Keratinocyte (primary cell): ENCODE measurements around the gene SHROOM3. TPM values are rescaled to one million over a fixed set of nuclear protein-coding genes. Genes with fewer than 3 reads are reported as not detected.

Experiments used
- DNase-seq: peaks from one replicate; pipeline ENCODE4 v3.0.0-alpha.2; 2011; ENCODE audit warnings: low read depth, missing footprints, low spot score
- FAIRE-seq: peaks from 2 replicates; lab custom pipeline; 2011; peaks lifted over from hg19 to GRCh38; lab: Jason Lieb, UNC
- H2AFZ ChIP-seq: 2 replicates; pipeline ENCODE4 v1.6.0; 2012; ENCODE audit warnings: low read length, control low read depth, inconsistent platforms; ENCODE audit not compliant: control insufficient read depth
- H3K27ac ChIP-seq: 2 replicates; pipeline ENCODE4 v1.5.1; 2011; ENCODE audit warnings: low read length; ENCODE audit not compliant: control insufficient read depth, insufficient read depth
- H3K27me3 ChIP-seq: 3 replicates; pipeline ENCODE4 v1.6.0; 2011; ENCODE audit warnings: low read length; ENCODE audit not compliant: control insufficient read depth, insufficient read depth; ENCODE audit errors: extremely low read depth
- H3K36me3 ChIP-seq, 2 experiments: 2 replicates in 1 of 2; 3 replicates in 1 of 2; pipeline ENCODE4 v1.5.1; 2011; ENCODE audit warnings: low read length in 2 of 2, mild to moderate bottlenecking in 1 of 2; ENCODE audit not compliant: control insufficient read depth in 2 of 2, insufficient read depth in 2 of 2; ENCODE audit errors: extremely low read depth in 1 of 2
- H3K4me1 ChIP-seq: 3 replicates; pipeline ENCODE4 v1.5.1; 2011; ENCODE audit warnings: low read length; ENCODE audit not compliant: control insufficient read depth, insufficient read depth; ENCODE audit errors: extremely low read depth
- H3K4me2 ChIP-seq: 3 replicates; pipeline ENCODE4 v1.6.0; 2011; ENCODE audit warnings: low read depth, low read length; ENCODE audit not compliant: control insufficient read depth, insufficient read depth; ENCODE audit errors: extremely low read depth
- H3K4me3 ChIP-seq, 3 experiments: fragments of 200-600 bp in 1 of 3; sonication (generic) in 1 of 3; 2 replicates in 2 of 3; 3 replicates in 1 of 3; pipeline ENCODE4 v1.5.1; 2011 to 2016; ENCODE audit warnings: low read length in 3 of 3, mild to moderate bottlenecking in 3 of 3, control low read depth in 2 of 3, inconsistent platforms in 1 of 3, low read depth in 1 of 3, mixed read lengths in 1 of 3, mixed run types in 1 of 3, moderate library complexity in 1 of 3; ENCODE audit not compliant: control insufficient read depth in 2 of 3, insufficient read depth in 2 of 3; ENCODE audit errors: extremely low read depth in 1 of 3
- H3K79me2 ChIP-seq: 2 replicates; pipeline ENCODE4 v1.6.0; 2012; ENCODE audit warnings: low read length; ENCODE audit not compliant: control insufficient read depth, insufficient read depth
- H3K9ac ChIP-seq: 3 replicates; pipeline ENCODE4 v1.6.0; 2011; ENCODE audit warnings: low read length; ENCODE audit not compliant: control insufficient read depth, insufficient read depth; ENCODE audit errors: extremely low read depth
- H3K9me1 ChIP-seq: 3 replicates; pipeline ENCODE4 v1.6.0; 2011; ENCODE audit warnings: low read length; ENCODE audit not compliant: control insufficient read depth, insufficient read depth; ENCODE audit errors: extremely low read depth
- H3K9me3 ChIP-seq: 2 replicates; pipeline ENCODE4 v1.5.1; 2012; ENCODE audit warnings: low read depth, low read length; ENCODE audit not compliant: control insufficient read depth
- H4K20me1 ChIP-seq: 3 replicates; pipeline ENCODE4 v1.6.0; 2011; ENCODE audit warnings: low read length; ENCODE audit not compliant: control insufficient read depth, insufficient read depth; ENCODE audit errors: extremely low read depth
- CTCF ChIP-seq, 3 experiments: IDR thresholded peaks in 1 of 3; conservative IDR thresholded peaks in 1 of 3; optimal IDR thresholded peaks in 1 of 3; 2 replicates in 2 of 3; 3 replicates in 1 of 3; pipeline versions ENCODE3 to v1.5.1; 2011; ENCODE audit warnings: low read length in 3 of 3, mild to moderate bottlenecking in 3 of 3, moderate library complexity in 2 of 3, control low read depth in 1 of 3, inconsistent platforms in 1 of 3; ENCODE audit not compliant: insufficient read depth in 2 of 3; ENCODE audit errors: extremely low read depth in 1 of 3
- EZH2 ChIP-seq: IDR thresholded peaks from one replicate; pipeline ENCODE4 v1.6.1; 2012; ENCODE audit warnings: inconsistent platforms, mild to moderate bottlenecking, low read length, moderate library complexity
- dilution Hi-C: fragments of 300-500 bp; cut with MboI; formaldehyde crosslinking; loops from one replicate; pipeline ENCODE4 v1.7.0; 2020; ENCODE audit warnings: low sequenced_read_pairs; ENCODE audit not compliant: extremely low pct_ligation_motif_present
- polyA plus RNA-seq, 5 experiments: library from polyadenylated mRNA; depleted of rRNA in 3 of 5; stranded (reverse) in 3 of 5; stranded (forward) in 1 of 5; unstranded in 1 of 5; fragments of >200 nt; gene quantifications; 1 replicate in 1 of 5; 2 replicates in 3 of 5; 3 replicates in 1 of 5; pipeline versions ENCODE4 v1.2.1 to v1.2.3, GENCODE V29; 2011 to 2012; ENCODE audit warnings: missing spikeins in 2 of 5, low read depth in 1 of 5, low replicate concordance in 1 of 5

The SHROOM3 gene
- polyA plus RNA-seq, 1 donor (not counting 4 experiments of a cell fraction or from before 2014, with no cell fraction given) = 4.9 TPM

GRCh38 chr4:76663824-76664223 lies 228.8 kb downstream of the SHROOM3 start:
- peak; percentile 57 for FAIRE-seq
- H3K79me2 ChIP-seq = no peaks in the 10 kb centered on the region
- H3K4me2 ChIP-seq = no peak overlapping the region
- H3K9me3 ChIP-seq = no peaks in the 10 kb centered on the region
- H3K4me1 ChIP-seq = peaks cover 34% of the 10 kb centered on the region
- H3K9ac ChIP-seq = no peak overlapping the region
- no peak overlapping the region for H3K27ac ChIP-seq
- no peak overlapping the region for H3K4me3 ChIP-seq
- TF ChIP-seq EZH2 = no peak
- no peak for TF ChIP-seq CTCF (optimal IDR thresholded peaks at IDR 0.05 in 1 of 3, IDR thresholded peaks at IDR 0.05 in 1 of 3, conservative IDR thresholded peaks at IDR 0.05 in 1 of 3; ENCODE audit: extremely low read depth in 1 of 3, insufficient read depth in 2 of 3, low read length in 3 of 3)
- H3K36me3 ChIP-seq = no peaks in the 10 kb centered on the region
- dilution Hi-C loops = no loop called here
- no peak overlapping the region for H2AFZ ChIP-seq
- H3K9me1 ChIP-seq = no peaks in the 10 kb centered on the region
- H3K27me3 ChIP-seq = no peaks in the 10 kb centered on the region
- DNase-seq = no peak
- H4K20me1 ChIP-seq = no peaks in the 10 kb centered on the region

GRCh38 chr4:76665153-76665552 lies 230.1 kb downstream of the SHROOM3 start:
- Histone ChIP-seq H3K4me1 (peaks cover 30% of the 10 kb centered on the region), H3K9me3 (no peaks in the 10 kb centered on the region), H3K9ac (no peak overlapping the region), H3K36me3 (no peaks in the 10 kb centered on the region), H3K79me2 (no peaks in the 10 kb centered on the region), H3K4me2 (peak overlapping the region; percentile 39), H3K27ac (peak overlapping the region; percentile 59), H3K27me3 (no peaks in the 10 kb centered on the region), H3K9me1 (no peaks in the 10 kb centered on the region), H2AFZ (peak overlapping the region; percentile 38), H3K4me3 (no peak overlapping the region), H4K20me1 (no peaks in the 10 kb centered on the region)
- FAIRE-seq (peak; percentile 98), DNase-seq (peak; percentile 96)
- no peak for TF ChIP-seq EZH2
- TF ChIP-seq CTCF (optimal IDR thresholded peaks at IDR 0.05 in 1 of 3, IDR thresholded peaks at IDR 0.05 in 1 of 3, conservative IDR thresholded peaks at IDR 0.05 in 1 of 3; ENCODE audit: extremely low read depth in 1 of 3, insufficient read depth in 2 of 3, low read length in 3 of 3) = no peak
- dilution Hi-C loops = no loop called here
